Measurements from ENCODE around the gene BOC.

Gene BOC

GRCh38 chr3:113269661-113270060 is 58.3 kb downstream of the BOC start:
- Histone ChIP-seq H3K27me3 (ENCODE audit: control insufficient read depth, insufficient read depth, low read length) (no peaks in the 10 kb centered on the region), H3K9me3 (ENCODE audit: control insufficient read depth, insufficient read depth, low read length) (no peaks in the 10 kb centered on the region), H3K4me1 (ENCODE audit: control insufficient read depth, insufficient read depth, low read length) (peaks cover 10% of the 10 kb centered on the region), H3K4me3 (ENCODE audit: low read depth, low read length) (no peak overlapping the region), H3K36me3 (ENCODE audit: control insufficient read depth, insufficient read depth, low read length) (no peaks in the 10 kb centered on the region), H3K9ac (ENCODE audit: low read depth, low read length) (no peak overlapping the region)

GRCh38 chr3:113270068-113270467 is 58.7 kb downstream of the BOC start:
- Histone ChIP-seq H3K27me3 (ENCODE audit: control insufficient read depth, insufficient read depth, low read length) (no peaks in the 10 kb centered on the region), H3K36me3 (ENCODE audit: control insufficient read depth, insufficient read depth, low read length) (no peaks in the 10 kb centered on the region), H3K4me3 (ENCODE audit: low read depth, low read length) (no peak overlapping the region), H3K9ac (ENCODE audit: low read depth, low read length) (no peak overlapping the region), H3K9me3 (ENCODE audit: control insufficient read depth, insufficient read depth, low read length) (no peaks in the 10 kb centered on the region), H3K4me1 (ENCODE audit: control insufficient read depth, insufficient read depth, low read length) (peaks cover 6% of the 10 kb centered on the region)

DNA sequence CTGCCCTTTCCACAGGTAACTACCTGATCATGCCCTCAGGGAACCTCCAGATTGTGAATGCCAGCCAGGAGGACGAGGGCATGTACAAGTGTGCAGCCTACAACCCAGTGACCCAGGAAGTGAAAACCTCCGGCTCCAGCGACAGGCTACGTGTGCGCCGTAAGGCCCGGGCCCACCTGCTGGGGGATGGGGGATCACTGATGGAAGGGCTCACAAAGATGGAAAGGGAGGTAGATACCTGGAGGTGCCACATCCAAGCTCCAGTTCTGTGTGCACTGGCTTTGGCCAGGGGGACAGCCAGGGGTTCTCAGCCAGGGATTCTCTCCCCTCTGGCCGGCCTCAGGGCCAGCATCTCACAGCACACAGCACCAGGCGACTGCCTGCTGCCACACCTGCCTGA is 59.4 kb downstream of the BOC start:
- no peaks in the 10 kb centered on the region for H3K27me3 ChIP-seq (ENCODE audit: control insufficient read depth, insufficient read depth, low read length)
- no peak overlapping the region for H3K4me3 ChIP-seq (ENCODE audit: low read depth, low read length)
- H3K9me3 ChIP-seq (ENCODE audit: control insufficient read depth, insufficient read depth, low read length) = no peaks in the 10 kb centered on the region
- no peaks in the 10 kb centered on the region for H3K36me3 ChIP-seq (ENCODE audit: control insufficient read depth, insufficient read depth, low read length)
- H3K9ac ChIP-seq (ENCODE audit: low read depth, low read length) = no peak overlapping the region
- no peaks in the 10 kb centered on the region for H3K4me1 ChIP-seq (ENCODE audit: control insufficient read depth, insufficient read depth, low read length)

DNA sequence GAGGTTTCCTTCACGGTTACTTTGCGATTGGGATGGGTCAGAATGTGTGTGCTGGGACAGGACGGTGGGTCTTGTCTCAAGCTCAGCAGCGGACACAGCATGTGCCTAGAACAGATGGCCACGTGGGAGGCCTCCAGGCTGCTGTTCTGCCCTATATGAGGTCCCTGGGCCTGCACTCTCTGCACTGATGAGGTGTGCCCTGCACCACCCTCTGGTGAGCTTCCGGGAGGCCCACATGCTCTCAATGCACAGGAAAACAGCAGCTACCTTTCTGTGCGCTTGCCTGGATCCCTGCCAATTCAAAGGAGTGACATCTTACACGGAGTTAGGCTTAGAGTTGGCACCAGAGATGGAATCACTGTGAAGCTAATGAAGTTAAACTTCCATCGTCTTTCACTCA is 59.8 kb downstream of the BOC start:
- Histone ChIP-seq H3K36me3 (ENCODE audit: control insufficient read depth, insufficient read depth, low read length) (no peaks in the 10 kb centered on the region), H3K9me3 (ENCODE audit: control insufficient read depth, insufficient read depth, low read length) (no peaks in the 10 kb centered on the region), H3K4me3 (ENCODE audit: low read depth, low read length) (no peak overlapping the region), H3K9ac (ENCODE audit: low read depth, low read length) (no peak overlapping the region), H3K27me3 (ENCODE audit: control insufficient read depth, insufficient read depth, low read length) (no peaks in the 10 kb centered on the region), H3K4me1 (ENCODE audit: control insufficient read depth, insufficient read depth, low read length) (no peaks in the 10 kb centered on the region)

- H3K36me3 ChIP-seq (ENCODE audit: control insufficient read depth, insufficient read depth, low read length) = no peaks in the 10 kb centered on the region
- no peaks in the 10 kb centered on the region for H3K9me3 ChIP-seq (ENCODE audit: control insufficient read depth, insufficient read depth, low read length)
- no peak overlapping the region for H3K9ac ChIP-seq (ENCODE audit: low read depth, low read length)
- H3K4me3 ChIP-seq (ENCODE audit: low read depth, low read length) = no peak overlapping the region
- H3K4me1 ChIP-seq (ENCODE audit: control insufficient read depth, insufficient read depth, low read length) = no peaks in the 10 kb centered on the region
- no peaks in the 10 kb centered on the region for H3K27me3 ChIP-seq (ENCODE audit: control insufficient read depth, insufficient read depth, low read length)
Measured at GRCh38 chr3:113271594-113272384, 60.4 kb downstream of the BOC start.

GRCh38 chr3:113272385-113272779 is 61.0 kb downstream of the BOC start:
- H3K4me1 ChIP-seq (ENCODE audit: control insufficient read depth, insufficient read depth, low read length) = no peaks in the 10 kb centered on the region
- no peaks in the 10 kb centered on the region for H3K36me3 ChIP-seq (ENCODE audit: control insufficient read depth, insufficient read depth, low read length)
- no peaks in the 10 kb centered on the region for H3K27me3 ChIP-seq (ENCODE audit: control insufficient read depth, insufficient read depth, low read length)
- H3K9ac ChIP-seq (ENCODE audit: low read depth, low read length) = no peak overlapping the region
- H3K4me3 ChIP-seq (ENCODE audit: low read depth, low read length) = no peak overlapping the region
- no peaks in the 10 kb centered on the region for H3K9me3 ChIP-seq (ENCODE audit: control insufficient read depth, insufficient read depth, low read length)

DNA sequence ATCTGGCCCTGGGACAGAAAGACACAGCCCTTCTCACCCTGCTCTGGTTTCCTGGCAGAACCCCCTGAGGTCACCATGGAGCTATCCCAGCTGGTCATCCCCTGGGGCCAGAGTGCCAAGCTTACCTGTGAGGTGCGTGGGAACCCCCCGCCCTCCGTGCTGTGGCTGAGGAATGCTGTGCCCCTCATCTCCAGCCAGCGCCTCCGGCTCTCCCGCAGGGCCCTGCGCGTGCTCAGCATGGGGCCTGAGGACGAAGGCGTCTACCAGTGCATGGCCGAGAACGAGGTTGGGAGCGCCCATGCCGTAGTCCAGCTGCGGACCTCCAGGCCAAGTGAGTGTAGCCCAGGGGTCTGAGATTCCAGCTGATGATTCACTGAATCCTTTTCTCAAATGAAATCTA is 61.7 kb downstream of the BOC start:
- Histone ChIP-seq H3K27me3 (ENCODE audit: control insufficient read depth, insufficient read depth, low read length) (no peaks in the 10 kb centered on the region), H3K36me3 (ENCODE audit: control insufficient read depth, insufficient read depth, low read length) (no peaks in the 10 kb centered on the region), H3K4me3 (ENCODE audit: low read depth, low read length) (no peak overlapping the region), H3K9ac (ENCODE audit: low read depth, low read length) (no peak overlapping the region), H3K4me1 (ENCODE audit: control insufficient read depth, insufficient read depth, low read length) (no peaks in the 10 kb centered on the region), H3K9me3 (ENCODE audit: control insufficient read depth, insufficient read depth, low read length) (no peaks in the 10 kb centered on the region)

DNA sequence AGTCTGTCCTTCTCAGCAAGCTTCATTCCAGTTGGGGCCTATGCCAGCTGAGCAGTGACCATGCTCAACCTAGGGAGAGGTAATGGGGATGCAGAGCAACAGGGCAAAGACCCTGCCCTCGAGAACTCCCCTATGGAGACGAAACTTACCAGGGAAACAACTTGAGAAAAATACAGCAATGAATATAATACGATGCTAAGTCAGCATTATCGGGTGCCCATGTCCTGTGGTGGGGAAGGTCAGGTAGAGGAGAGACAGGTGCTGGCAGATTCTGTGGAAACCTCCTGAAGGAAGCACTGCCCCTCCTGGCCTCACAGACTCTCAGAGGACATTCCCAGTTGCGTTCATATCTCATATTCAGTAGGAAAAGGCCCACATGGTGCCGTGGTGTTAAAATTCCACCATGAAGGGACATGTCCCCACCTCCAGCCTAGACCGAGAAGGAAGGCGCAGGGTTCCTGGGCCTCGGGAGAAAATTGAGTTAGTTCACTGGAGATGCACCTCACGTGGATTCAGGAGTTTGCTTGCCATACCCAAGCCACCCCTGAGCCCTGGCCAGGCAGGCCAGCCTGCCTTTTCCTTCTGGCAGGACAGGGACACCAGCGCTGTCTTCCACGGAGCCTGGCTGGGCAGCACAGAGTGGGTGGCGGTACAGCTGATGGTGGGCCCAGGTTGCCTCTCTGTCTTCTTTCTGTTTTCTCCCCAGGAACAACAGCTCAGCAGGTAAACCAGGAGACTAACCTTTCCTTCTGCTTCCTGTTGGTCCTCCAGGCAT is 62.4 kb downstream of the BOC start:
- H3K36me3 ChIP-seq (ENCODE audit: control insufficient read depth, insufficient read depth, low read length) = no peaks in the 10 kb centered on the region

DNA sequence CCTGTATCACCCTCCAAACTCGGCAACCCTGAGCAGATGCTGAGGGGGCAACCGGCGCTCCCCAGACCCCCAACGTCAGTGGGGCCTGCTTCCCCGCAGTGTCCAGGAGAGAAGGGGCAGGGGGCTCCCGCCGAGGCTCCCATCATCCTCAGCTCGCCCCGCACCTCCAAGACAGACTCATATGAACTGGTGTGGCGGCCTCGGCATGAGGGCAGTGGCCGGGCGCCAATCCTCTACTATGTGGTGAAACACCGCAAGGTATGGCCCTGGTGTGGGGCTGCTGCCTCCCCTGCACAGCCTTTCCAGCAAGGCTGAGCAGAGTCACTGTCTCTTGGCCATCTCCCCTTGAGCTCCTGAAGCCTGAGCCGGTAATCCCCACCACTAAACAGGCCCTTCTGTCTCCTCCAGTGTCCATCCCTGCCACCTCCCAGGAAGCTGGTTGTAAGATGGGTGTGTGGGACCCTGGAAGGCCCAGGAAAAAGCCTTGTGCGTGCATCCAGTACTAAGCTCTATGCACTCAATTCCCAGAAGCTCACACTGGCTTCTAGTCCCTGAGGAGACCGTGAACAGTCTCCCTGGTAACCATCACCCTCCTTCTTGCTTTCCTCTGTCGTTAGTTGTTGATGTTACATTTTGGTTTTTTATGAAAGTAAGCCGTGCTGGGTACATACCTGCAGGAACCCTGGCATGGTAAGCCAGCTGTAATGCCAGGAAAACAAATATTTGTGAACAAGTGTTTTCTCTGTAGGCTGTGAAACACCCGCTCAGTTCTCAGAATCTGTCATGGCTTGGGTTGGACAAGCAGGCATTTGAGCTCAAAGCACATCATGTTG is 63.3 kb downstream of the BOC start:
- no peaks in the 10 kb centered on the region for H3K27me3 ChIP-seq (ENCODE audit: control insufficient read depth, insufficient read depth, low read length)
- H3K4me3 ChIP-seq (ENCODE audit: low read depth, low read length) = no peak overlapping the region
- no peaks in the 10 kb centered on the region for H3K9me3 ChIP-seq (ENCODE audit: control insufficient read depth, insufficient read depth, low read length)
- peaks cover 2% of the 10 kb centered on the region for H3K36me3 ChIP-seq (ENCODE audit: control insufficient read depth, insufficient read depth, low read length)
- no peak overlapping the region for H3K9ac ChIP-seq (ENCODE audit: low read depth, low read length)
- H3K4me1 ChIP-seq (ENCODE audit: control insufficient read depth, insufficient read depth, low read length) = no peaks in the 10 kb centered on the region

More for the DNA sequence above, 62.4 kb downstream of the BOC start:
- Histone ChIP-seq H3K4me3 (ENCODE audit: low read depth, low read length) (no peak overlapping the region), H3K27me3 (ENCODE audit: control insufficient read depth, insufficient read depth, low read length) (no peaks in the 10 kb centered on the region), H3K4me1 (ENCODE audit: control insufficient read depth, insufficient read depth, low read length) (no peaks in the 10 kb centered on the region), H3K9ac (ENCODE audit: low read depth, low read length) (no peak overlapping the region), H3K9me3 (ENCODE audit: control insufficient read depth, insufficient read depth, low read length) (no peaks in the 10 kb centered on the region)

DNA sequence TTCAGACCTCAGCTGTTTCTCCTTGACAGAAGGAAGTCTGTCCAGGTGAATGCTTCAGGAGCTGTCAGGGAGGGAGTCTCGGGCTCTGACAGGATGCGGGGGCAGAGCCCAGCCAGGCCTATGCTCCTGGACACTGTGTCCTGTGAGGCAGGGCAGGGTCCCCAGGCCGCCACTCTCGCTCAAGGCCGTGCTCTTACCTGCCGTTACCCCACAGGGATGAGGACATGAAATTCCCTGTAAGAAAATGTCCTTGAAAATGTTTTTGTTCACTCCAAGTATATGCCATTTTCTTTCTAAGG is 63.9 kb downstream of the BOC start:
- peaks cover 2% of the 10 kb centered on the region for H3K36me3 ChIP-seq (ENCODE audit: control insufficient read depth, insufficient read depth, low read length)
- H3K4me1 ChIP-seq (ENCODE audit: control insufficient read depth, insufficient read depth, low read length) = no peaks in the 10 kb centered on the region
- H3K9me3 ChIP-seq (ENCODE audit: control insufficient read depth, insufficient read depth, low read length) = no peaks in the 10 kb centered on the region
- no peak overlapping the region for H3K4me3 ChIP-seq (ENCODE audit: low read depth, low read length)
- H3K27me3 ChIP-seq (ENCODE audit: control insufficient read depth, insufficient read depth, low read length) = no peaks in the 10 kb centered on the region
- no peak overlapping the region for H3K9ac ChIP-seq (ENCODE audit: low read depth, low read length)

GRCh38 chr3:113275583-113275928 is 64.2 kb downstream of the BOC start:
- Histone ChIP-seq H3K4me3 (ENCODE audit: low read depth, low read length) (no peak overlapping the region), H3K36me3 (ENCODE audit: control insufficient read depth, insufficient read depth, low read length) (peaks cover 2% of the 10 kb centered on the region), H3K9me3 (ENCODE audit: control insufficient read depth, insufficient read depth, low read length) (no peaks in the 10 kb centered on the region), H3K4me1 (ENCODE audit: control insufficient read depth, insufficient read depth, low read length) (no peaks in the 10 kb centered on the region), H3K9ac (ENCODE audit: low read depth, low read length) (no peak overlapping the region), H3K27me3 (ENCODE audit: control insufficient read depth, insufficient read depth, low read length) (no peaks in the 10 kb centered on the region)
